HG02981 (cell line): Measurements from ENCODE around the gene FOXJ1.
"Not testable (repeated sequence)": the region's sequence is repeated elsewhere in the genome, so short reads cannot be mapped to it uniquely, and the experiment has no call there.

ENCODE experiments used
- ATAC-seq: cut with Tn5 transposase; IDR thresholded peaks from one replicate; pipeline ENCODE4 v1.9.1; 2021; ENCODE audit warnings: mild to moderate bottlenecking, moderate library complexity; ENCODE audit not compliant: unreplicated experiment

FOXJ1 gene, protein sequence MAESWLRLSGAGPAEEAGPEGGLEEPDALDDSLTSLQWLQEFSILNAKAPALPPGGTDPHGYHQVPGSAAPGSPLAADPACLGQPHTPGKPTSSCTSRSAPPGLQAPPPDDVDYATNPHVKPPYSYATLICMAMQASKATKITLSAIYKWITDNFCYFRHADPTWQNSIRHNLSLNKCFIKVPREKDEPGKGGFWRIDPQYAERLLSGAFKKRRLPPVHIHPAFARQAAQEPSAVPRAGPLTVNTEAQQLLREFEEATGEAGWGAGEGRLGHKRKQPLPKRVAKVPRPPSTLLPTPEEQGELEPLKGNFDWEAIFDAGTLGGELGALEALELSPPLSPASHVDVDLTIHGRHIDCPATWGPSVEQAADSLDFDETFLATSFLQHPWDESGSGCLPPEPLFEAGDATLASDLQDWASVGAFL

DNA sequence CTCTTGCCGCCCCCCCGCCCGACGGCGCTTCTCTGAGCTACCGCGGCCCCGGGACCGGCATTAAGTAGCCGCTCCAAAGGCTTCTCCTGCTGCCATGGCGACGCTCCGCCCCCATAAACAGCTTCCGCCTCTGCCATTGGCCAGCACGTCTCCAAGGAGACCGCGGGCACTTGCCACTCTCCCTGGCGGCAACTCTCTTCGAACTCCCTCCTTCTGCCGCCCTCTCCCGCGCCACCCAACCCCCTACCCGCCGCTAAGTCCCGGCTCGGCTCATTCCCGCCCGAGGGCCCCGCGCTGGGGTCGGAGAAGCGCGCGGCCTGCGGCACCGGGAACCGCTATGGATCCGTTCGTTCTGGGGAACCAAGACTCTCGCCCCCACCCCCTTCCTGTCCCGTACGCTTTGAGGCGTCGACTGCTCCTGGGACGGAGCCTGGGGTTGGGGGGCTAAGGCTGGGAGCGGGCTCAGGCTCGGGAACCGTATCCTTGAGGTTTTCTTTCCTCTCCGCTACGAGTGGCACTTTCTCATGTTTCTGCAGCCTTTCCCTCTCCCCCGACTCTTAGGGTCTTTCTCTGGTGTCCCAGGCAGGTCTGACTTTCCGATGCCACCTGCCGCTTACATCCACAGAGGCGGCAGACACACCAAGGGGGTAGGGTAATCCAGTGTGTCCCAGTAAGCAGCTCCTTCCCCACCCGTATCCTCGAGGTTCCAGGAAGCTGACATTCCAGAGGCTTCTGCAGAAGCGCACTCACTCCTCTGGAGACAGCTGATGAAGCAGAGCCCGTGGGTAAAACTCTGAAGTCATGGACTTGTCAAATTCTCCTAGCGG, at the start of gene FOXJ1:
TSS of gene FOXJ1 (minus strand) at position 34 of the 827 bp plus-strand sequence. CDS start 850 bp downstream, outside the sequence.
- peak; percentile 63 for ATAC-seq

DNA sequence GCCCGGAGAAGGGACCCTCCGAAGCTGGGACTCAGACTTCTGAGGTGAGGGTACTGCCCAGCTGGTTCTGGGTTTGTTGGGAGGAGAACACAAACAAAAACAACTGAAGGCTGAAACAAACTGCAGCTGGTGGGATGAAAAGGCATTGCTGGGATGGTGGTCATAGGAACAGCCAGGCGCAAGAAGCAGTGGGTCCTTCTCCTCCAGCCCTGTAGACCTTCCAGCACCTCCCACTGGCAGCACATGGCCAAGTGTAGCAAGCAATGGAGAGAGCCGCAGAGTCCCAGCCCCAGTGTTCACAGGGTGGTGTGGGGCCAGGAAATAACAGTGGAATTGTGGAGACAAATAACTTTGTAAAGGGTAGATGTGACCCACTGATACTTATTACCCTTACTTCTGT, 48.7 kb upstream of the FOXJ1 start:
- no peak for ATAC-seq

DNA sequence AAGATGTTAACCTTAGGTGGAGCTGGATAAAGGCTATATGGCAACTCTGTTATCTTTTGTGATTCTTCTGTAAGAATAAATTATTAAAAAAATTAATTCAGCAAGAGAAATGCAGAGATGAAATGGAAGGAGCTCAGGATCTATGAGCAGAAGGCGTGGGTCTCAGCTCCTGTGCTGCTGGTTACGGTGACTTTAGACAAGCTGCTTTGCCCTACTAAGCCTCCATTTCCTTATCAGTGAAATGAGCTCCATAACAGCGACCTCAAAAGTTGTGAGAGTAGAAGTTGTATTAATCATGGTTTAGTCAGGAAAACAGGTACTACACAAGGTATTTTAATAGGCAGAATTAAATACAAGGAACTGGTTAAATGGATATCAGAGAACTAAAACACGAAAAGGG, 48.2 kb upstream of the FOXJ1 start:
- ATAC-seq = no peak

DNA sequence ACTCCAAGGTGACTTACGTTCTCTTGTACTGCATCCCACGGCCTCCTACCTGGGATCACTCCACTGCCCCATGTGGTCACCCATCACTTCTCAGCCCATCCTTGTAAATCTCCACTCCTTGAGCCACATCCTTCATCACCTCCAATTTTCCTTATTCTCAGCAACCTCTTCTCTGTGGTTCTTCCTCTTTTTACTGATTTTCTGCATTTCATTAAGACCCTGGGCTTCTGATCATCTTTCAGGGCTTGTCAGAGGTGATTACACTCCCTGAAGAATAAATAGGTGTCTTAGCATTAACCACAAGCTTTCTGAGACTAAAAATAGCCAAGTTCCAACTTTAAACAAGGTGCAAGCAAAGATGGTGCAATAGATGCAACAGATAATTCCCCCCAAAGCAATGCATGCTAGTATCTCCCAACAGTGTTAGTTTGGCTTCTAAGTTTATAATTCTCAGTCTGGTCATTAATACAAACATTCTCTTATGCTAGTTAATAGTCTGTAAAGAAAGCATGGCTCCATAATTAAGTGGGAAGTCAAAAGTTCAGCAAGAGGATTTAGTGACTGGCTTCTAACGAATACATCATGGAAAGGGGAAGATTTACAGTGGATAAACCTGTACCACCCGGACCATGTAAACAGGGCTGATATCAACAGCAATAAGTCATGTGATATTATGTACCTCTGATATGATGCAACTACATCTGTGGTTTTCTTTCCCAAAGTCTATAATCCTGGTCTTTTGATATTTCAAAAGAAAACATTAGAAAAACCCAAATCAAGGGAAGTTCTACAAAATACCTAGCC, 47.4 kb upstream of the FOXJ1 start:
- ATAC-seq = no peak

DNA sequence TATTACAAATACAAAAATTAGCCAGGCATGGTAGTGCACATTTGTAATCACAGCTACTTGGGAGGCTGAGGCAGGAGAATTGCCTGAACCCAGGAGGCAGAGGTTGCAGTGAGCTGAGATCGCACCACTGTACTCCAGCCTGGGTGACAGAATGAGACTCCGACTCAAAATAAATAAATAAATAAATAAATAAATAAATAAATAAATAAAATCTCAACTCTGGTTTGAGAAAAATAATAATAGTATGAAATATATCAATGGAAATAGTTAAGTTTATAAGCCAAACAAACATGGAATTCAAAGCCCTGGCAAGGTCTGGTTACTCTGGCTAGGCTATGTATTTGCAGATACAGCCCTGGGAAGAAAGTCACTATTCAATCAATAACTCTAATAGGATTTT, 45.7 kb upstream of the FOXJ1 start:
- not testable (repeated sequence) for ATAC-seq

DNA sequence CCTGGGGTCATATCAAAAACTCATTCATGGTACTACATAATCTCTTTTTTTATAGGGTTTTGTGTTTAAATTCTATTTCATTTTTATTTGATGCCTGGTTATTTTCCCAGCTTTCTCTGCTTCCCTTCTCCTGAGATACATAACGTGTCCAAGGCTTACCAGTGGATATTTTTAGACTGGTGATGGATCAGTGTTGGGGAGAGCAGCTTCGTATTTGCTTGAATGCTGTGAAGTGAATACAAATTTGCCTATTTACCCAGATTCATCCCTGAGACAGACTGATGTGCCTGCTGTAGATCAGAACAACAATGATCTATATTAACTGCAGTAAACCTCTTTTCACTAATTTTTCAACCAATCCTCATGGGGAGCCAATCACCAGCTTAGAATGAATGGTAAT, 43.2 kb upstream of the FOXJ1 start:
- no peak for ATAC-seq

DNA sequence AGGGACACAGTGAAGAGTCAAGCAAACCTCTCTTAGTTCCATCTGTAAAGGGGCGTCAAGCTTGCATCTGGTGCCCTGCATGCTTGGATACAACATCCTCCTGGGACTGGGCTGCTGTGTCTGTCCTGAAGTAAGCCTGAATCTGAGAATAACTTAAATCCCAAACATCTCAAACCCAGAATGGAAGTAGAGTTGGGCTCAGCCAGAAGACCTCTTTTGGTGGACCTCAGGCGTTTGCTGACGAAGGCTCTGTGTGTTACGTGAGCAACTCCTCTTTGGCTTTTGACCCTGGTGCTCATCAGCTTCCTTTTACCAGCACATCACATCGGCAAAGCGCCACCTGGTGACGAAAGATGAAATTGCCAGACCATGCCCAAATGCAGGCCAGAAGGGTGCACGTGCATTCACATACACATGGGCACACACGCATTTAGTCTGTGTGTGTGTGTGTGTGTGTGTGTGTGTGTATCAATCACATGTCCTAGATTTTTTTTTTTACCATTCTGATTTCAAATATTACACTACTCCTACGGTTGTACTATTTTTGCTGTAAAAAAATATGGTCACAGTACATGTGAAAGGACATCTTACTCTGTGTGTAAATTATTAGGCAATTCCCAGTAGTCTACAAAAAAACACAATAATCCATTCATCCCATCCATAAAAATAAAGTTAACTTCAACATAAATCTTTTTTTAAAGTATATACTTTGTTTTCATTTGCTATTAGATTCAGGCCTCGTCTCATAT, 41.1 kb upstream of the FOXJ1 start:
- no peak for ATAC-seq

DNA sequence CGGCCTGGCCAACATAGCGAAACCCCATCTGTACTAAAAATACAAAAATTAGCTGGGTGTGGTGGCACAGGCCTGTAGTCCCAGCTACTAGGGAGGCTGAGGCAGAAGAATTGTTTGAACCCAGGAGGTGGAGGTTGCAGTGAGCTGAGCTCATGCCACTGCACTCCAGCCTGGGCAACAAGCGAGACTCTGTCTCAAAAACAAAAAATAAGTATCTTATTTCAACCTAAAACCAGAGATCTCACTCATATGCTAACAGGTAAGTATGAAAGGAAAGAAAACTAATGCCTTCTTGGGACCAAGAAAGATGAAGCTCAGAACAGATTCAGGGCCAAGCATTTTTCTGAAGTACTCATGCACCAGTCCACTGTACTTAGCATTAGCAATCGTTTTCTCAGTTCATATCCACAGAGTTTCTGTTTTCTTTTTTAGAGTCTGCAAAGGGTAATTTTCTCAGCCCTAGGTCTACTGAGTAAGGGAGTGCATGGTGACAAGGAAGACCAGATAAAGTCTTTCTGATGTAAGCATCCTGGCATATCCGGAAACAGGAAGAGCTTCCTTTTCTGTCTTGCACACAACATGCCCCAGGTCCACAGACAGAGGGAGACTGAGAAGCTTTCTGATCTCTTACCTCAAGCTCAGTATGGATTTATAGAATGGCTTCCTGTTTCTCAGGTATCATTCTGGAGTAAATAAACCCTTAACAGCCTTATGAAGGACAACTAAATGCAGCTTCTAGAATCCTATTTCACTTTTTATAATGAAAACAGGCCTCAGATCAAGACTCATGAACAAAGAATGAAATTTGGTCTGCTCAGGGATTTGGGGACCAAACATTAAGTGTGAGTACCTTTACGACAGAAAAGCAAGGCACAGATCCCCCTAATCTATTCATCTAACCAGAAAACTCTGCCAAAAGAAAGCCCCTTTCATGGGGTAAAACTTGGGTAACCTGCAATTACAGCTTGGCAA, 38.7 kb upstream of the FOXJ1 start:
- no peak for ATAC-seq

DNA sequence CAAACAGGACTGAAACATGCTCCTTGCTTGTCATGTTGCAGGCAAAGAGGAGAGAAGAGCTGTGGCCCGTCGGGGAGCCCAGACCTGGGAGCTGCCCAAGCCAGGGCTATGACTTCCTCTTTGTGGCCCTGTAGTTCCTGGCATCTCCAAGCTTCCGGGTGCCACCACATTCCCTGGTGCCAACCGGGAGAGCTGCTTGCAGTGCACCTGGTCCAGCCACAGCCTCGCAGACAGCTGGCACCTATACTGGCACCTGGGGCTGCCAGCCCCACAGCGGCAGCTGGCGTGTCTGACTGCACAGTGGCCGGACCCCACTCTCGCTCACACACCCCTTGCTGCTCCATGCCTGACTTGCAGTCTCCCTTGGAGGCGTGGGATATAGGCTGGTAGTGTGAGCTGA, 37.1 kb upstream of the FOXJ1 start:
- ATAC-seq = no peak

DNA sequence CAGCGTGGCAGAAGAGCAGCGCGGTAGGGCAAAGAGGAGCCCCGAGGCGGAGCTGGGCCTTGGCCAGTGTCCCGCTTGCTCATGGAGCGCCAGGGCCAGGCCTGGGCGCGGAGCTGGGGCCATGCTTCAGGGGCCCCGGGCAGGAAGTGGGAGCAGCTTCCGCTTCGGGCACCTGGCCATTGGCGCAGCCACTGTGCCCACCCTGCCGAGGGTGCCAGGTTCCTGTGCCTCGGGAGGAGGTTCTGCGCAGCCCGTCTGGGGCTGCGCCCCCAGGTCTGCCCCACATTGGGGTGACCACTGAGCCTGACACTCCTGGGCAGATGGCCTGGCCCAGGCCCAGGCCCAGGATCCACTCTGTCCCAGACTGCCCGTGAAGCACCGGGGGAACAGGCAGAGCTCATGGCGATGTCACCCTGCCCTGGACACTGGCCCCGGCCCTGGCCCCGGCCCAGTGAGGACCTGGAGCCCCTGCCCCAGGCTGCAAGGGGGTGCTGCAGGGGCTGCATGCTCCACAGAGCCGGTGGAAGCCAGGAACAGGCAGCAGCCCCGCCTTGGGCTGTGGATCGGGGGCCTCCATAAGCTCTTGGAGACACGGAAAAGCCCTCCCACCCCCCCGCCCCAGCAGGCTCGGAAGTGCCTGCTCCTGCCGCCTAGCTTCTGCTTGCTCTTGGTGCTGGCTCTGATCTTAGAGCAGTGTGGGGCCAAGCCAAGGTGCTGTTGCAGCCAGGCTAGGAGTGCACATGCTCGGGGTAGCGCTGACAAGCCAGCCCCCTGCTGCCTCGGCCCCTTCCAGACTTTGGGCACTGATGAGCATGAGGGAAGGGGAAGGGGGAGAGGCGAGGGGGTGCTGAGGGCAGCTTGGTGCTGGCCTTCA, 35.9 kb upstream of the FOXJ1 start:
- ATAC-seq = no peak

DNA sequence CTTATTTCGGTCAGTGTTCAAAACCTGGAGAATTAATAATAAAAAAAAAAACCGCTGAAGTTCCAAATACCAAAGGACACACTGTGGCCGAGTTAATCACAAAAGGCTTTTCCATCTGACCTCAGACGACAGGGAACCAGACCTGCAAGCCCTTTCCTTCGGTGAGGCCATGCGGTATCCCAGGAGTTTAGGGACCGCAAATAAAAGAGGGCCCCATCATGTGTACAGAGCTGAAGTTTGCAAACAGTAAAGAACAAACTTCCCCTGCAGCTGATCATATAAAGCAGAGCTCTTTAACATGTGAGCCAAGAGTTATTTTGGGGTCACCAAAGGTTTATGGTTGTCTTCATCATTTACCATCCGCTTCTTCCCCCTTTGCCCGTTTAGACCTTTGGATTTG, 33.0 kb upstream of the FOXJ1 start:
- no peak for ATAC-seq

DNA sequence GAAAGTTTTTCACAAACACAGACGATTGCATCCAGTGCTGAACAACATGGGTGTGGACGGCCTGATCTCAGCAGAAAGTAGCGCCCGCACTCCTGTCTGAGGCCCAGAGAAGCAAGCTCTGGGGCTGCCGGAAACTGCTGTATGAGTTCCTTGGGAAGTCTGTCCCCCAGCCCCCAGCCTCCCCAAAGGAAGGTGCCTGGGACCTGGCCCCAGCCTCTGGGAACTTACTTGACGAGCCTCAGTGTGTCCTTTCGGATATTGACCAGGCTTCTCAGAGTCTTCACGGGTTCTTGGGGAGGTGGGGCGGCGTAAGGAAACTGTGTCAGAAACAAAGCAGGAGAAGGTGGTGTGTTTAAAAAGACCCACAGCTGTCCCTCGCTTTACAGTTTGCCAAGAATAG, 32.4 kb upstream of the FOXJ1 start:
- ATAC-seq = no peak

DNA sequence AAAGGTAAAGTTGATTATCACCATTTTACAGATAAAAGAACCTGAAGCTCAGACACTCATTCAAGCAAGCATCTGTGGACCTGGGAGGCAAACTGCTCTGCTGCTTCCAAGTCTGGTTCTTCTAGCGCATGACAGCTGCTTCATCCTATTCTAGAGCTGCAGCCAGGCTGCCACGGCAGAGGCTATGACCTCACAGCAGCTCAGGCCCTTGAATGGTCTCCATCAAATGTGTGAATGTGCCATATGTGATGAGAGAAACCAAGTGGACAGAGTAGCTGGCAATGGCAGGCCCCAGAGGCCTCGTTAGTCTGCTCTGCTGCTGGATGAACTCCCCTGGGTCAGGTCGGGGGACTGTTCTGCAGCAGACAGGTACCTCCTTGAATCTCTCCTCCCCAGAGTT, 30.7 kb upstream of the FOXJ1 start:
- ATAC-seq = no peak

DNA sequence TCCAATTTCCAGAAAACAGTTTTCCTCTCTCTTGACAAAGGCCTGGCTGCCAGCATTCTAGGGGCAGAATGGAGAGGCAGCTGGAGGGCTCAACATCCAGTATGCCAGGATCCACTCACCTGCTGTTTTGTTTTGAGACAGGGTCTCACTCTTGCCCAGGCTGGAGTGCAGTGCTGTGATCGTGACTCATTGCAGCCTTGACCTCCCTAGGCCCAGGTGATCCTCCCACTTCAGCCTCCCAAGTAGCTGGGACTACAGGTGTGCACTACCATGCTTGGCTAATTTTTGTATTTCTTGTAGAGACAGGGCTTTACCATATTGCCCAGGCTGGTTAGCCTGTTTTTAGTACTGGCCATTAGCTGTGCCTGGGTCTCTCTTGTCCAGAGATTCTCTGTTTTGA, 29.1 kb upstream of the FOXJ1 start:
- no peak for ATAC-seq

DNA sequence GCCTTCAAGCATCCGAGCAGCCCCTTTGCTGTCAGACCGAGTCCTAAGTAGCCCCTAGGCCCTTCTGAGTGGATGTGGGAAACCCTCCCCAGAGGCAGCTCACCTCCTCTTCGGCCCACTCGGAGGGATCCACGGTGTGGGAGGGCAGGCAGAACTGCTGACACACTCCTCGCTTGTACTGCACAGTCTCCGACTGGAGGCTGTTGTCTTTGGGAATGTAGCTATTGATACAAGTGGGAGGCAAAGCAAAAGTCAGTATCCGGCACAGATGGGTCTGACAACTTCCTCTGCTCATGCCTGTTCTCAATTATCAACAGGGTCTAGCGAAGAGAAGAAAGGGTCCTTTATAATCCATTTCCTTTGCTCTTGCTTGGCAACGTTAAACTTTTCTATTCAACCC, 25.9 kb upstream of the FOXJ1 start:
- ATAC-seq = no peak

DNA sequence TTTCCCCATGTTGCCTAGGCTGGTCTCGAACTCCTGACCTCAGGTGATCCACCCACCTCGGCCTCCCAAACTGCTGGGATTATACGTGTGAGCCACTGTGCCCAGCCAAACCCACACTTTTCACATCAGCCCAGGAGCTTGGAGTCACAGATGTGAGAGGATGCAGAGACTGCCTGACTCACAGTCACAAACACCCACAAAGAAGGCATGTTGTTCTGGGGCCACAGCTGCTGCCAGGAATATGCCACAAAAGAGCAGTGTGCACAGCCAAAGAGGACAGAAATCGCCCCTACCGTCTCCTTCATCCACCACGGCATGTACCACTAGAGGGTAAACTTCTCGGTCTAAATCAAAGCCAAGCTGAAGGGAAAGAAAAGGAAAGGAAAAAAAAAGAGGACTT, 25.1 kb upstream of the FOXJ1 start:
- ATAC-seq = no peak

DNA sequence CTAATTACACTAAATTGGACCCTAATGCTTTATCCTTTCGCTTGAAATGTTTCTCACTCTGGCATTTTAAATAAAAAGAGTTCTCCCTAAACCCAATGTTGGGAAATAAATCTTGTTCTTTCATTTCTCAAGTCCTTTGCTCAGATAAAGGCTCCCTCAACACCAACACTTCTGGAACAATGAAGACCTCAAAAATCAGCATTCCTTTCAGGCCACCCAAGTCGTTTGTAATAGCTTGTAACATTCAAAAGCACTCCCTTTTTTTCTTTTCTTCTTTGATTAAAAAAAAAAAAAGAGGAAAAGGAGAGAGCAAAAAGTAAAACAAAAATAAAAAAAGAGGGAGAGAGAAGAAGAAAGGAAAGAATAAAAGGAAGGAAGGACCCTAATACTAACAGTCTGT, 23.3 kb upstream of the FOXJ1 start:
- no peak for ATAC-seq

DNA sequence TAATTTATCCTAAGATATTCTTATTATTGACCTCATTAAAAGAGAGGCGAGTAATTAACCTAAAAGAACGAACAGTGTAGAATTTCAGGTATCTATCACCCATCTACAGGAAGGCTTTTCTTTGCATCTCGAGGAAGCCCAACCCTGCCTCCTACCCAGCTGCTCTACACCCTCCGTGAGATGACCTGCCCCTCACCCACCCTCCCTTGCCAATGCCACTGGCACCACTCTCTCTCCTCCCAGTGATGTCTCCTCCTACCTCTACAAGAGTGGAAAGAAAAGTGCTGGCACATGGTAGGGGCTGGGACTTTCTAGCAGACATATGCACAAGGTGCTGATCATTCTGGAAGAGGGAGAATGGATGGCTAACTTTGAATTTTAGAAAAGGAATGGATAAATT, 22.9 kb upstream of the FOXJ1 start:
- no peak for ATAC-seq
